Measurements from ENCODE around the gene FBXO44. TPM values are rescaled to one million over a fixed set of nuclear protein-coding genes. Genes with fewer than 3 reads are reported as not detected.

Gene FBXO44
- polyA plus RNA-seq, 1 experiment: 24.4 TPM

DNA sequence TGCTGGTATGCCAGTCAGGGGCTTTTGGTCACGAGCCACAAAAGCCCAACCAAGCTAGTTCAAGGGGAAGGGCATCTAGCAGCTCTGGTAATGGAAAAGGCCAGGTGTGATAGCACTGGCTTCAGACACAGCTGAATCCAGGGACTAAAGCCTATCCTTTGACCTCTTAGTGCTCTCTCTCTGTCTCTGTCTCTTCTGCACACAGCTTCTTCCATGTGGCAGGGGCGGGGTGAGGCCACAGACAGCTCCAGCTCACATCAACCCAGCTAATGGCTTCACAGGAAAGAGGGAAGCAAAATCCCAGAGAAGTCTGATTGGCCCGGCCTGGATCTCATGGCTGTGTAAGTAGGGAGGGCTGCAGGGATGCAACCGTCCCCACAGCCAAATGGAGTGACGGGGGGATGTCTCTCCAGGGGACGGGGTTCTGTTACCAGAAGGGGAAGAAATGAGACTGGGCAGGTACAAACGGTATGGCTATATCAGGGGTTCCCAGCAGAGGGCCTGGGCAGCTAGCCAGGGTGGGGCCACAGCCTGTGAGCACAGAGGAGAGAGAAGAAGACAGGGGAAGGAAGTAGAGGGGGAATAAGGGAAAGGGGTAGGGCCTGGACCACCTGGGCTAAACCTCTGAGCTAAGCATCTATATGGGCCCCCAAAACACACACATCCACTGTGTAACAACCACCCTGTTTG lies 42.9 kb upstream of the FBXO44 start:
- TF ChIP-seq CTCF (IDR thresholded peaks at IDR 0.05; ENCODE audit: insufficient read depth, low read depth, low read length): no peak
- ChIA-PET POLR2A (no interaction called here), CTCF (interaction anchor here (1.9 kb wide), 1 partner anchor 34 kb away, joined by 7 read pairs; no protein-coding TSS in a partner anchor)
- H3K27me3 ChIP-seq (ENCODE audit: control insufficient read depth, insufficient read depth, low read length): peaks cover 2% of the 10 kb centered on the region; the same call in 1 of the 2 replicates
- H3K4me3 ChIP-seq (ENCODE audit: low read depth, low read length): no peak overlapping the region
- no peaks in the 10 kb centered on the region for H3K36me3 ChIP-seq (ENCODE audit: control insufficient read depth, insufficient read depth, low read length)
- DNase-seq (ENCODE audit: low read depth): no peak

DNA sequence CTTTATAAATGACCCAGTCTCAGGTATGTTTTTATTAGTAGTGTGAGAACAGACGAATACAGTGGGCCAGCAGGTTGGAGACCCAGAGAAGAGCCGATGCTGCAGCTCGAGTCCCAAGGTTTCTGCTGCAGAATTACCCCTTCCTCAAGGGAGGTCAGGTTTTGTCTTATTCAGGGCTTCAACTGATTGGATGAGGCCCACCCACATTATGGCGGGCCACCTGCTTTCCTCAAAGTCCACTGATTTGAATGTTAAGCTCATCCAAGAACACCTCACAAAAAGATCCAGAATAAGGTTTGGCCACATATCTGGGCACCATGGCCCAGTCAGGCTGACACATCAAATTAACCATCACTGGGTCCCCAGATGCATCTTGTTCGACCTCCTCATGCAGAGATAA lies 41.3 kb upstream of the FBXO44 start:
- TF ChIP-seq CTCF (IDR thresholded peaks at IDR 0.05; ENCODE audit: insufficient read depth, low read depth, low read length): no peak
- Histone ChIP-seq H3K4me3 (ENCODE audit: low read depth, low read length) (no peak overlapping the region), H3K36me3 (ENCODE audit: control insufficient read depth, insufficient read depth, low read length) (no peaks in the 10 kb centered on the region), H3K27me3 (ENCODE audit: control insufficient read depth, insufficient read depth, low read length) (peaks cover 2% of the 10 kb centered on the region; the same call in 1 of the 2 replicates)
- ChIA-PET CTCF (interaction anchor here (0.9 kb wide), 1 partner anchor 30 kb away, joined by 3 read pairs; no protein-coding TSS in a partner anchor), POLR2A (no interaction called here)
- DNase-seq (ENCODE audit: low read depth): no peak

DNA sequence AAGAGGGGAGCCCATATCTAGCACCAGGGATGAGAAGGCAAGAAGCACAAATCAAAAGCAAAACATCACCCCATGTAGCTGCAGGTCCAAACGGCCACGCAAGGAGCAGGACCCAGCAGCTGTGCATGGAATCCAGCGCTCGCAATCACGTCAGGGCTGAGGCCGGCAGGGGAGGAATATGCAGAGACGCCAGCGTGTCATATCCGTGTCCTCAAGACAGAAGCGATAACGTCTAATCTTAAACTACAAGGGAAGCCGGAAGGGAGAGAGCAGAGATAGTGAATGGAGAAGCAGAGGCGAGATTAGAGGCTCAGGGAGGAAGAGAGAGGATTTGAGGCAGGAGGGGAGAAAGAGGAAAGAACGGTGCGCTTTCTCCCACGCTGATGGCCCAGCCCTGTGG lies 39.6 kb upstream of the FBXO44 start:
- DNase-seq (ENCODE audit: low read depth): no peak
- ChIA-PET CTCF (no interaction called here), POLR2A (no interaction called here)
- no peak for TF ChIP-seq CTCF (IDR thresholded peaks at IDR 0.05; ENCODE audit: insufficient read depth, low read depth, low read length)
- H3K36me3 ChIP-seq (ENCODE audit: control insufficient read depth, insufficient read depth, low read length): no peaks in the 10 kb centered on the region
- peaks cover 2% of the 10 kb centered on the region; the same call in 1 of the 2 replicates for H3K27me3 ChIP-seq (ENCODE audit: control insufficient read depth, insufficient read depth, low read length)
- H3K4me3 ChIP-seq (ENCODE audit: low read depth, low read length): no peak overlapping the region

DNA sequence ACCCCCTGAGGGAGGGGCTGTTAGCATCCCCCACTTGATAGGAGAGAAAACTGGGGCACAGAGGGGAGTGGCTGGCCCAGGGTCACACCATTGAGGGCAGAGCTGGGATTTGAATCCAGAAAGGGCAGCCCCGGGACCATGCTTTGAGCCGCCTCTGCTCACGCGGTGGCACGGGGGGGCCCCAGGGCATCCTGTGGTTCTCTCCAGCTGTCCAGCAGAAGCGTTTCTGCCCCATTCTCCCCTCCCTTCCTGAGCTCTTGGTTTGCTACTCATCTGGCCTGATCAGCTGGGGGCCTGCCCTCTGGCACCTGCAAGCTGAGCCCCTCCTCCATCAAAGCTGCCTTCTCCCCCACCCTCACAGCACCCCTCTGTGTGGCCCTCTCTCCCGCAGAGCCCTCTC lies 37.9 kb upstream of the FBXO44 start:
- no peak overlapping the region for H3K4me3 ChIP-seq (ENCODE audit: low read depth, low read length)
- no peak for DNase-seq (ENCODE audit: low read depth)
- ChIA-PET POLR2A (interaction anchor here (0.7 kb wide), 1 partner anchor 64 kb away, joined by 3 read pairs; no protein-coding TSS in a partner anchor), CTCF (no interaction called here)
- no peaks in the 10 kb centered on the region for H3K36me3 ChIP-seq (ENCODE audit: control insufficient read depth, insufficient read depth, low read length)
- H3K27me3 ChIP-seq (ENCODE audit: control insufficient read depth, insufficient read depth, low read length): peaks cover 3% of the 10 kb centered on the region; the same call in 1 of the 2 replicates
- no peak for TF ChIP-seq CTCF (IDR thresholded peaks at IDR 0.05; ENCODE audit: insufficient read depth, low read depth, low read length)

DNA sequence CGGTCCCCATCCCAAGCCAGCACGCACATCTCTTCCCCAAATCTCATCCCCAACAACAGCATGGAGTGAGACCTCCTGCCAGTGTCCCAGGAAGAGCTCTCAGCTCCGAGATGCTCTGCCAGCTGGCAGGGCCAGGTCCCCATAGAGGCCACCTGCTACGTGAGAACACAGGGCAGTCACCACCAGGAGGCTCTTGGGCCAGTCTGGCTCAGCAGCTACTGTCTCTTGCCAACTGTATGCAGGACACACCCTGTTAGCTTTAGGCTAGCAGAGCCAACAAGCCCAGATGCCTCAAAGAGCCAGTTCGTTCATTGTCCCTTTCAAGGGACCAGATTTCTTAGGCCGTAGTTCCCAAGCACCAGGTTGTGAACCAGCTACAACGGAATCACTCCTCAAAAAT lies 37.4 kb upstream of the FBXO44 start:
- DNase-seq (ENCODE audit: low read depth): no peak
- ChIA-PET CTCF (no interaction called here), POLR2A (interaction anchor here (0.7 kb wide), 1 partner anchor 63 kb away, joined by 3 read pairs; no protein-coding TSS in a partner anchor)
- Histone ChIP-seq H3K36me3 (ENCODE audit: control insufficient read depth, insufficient read depth, low read length) (no peaks in the 10 kb centered on the region), H3K4me3 (ENCODE audit: low read depth, low read length) (no peak overlapping the region), H3K27me3 (ENCODE audit: control insufficient read depth, insufficient read depth, low read length) (peaks cover 2% of the 10 kb centered on the region; the same call in 1 of the 2 replicates)
- TF ChIP-seq CTCF (IDR thresholded peaks at IDR 0.05; ENCODE audit: insufficient read depth, low read depth, low read length): no peak

Measured in BJ (cell line).